ENCODE results near the gene MMP26. TPM values are rescaled to one million over a fixed set of nuclear protein-coding genes. Genes with fewer than 3 reads are reported as not detected.

Gene MMP26
- total and polyA plus RNA-seq, 10 of the 15 experiments (the other 5 are each of a cell fraction or from before 2014, with no cell fraction given): not detected

DNA sequence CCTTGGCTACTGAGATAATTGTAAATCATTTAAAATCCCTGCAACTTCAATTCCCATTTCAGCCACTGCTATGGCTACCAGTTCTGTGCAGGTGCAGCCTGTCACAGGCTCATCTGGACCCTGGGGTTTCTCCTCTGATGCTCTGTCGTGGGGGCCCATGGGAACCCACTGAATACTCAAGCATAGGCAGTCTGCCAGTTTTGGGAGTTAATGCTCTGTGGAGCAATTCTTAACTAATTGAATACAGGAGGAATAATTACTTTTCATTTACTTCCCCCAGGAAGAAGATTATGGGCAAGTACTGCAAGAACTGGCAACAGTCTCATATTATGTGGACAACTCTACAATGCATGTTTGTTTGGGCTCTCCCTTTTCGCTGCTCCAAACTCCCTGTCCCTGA lies 32.8 kb upstream of the MMP26 start:
- Histone ChIP-seq H3K4me2 (ENCODE audit: control insufficient read depth, insufficient read depth) (no peak overlapping the region), H3K27me3 (replicated peaks in 1 of 2; ENCODE audit: control insufficient read depth in 2 of 2, insufficient read depth in 2 of 2, low read length in 1 of 2) (no peaks in the 10 kb centered on the region), H3K79me2 (ENCODE audit: control insufficient read depth, insufficient read depth, low read length) (no peaks in the 10 kb centered on the region), H3K4me3 (no peak overlapping the region), H3K9me3 (replicated peaks; ENCODE audit: control insufficient read depth, insufficient read depth, low read length) (no peaks in the 10 kb centered on the region), H3K9ac (ENCODE audit: control insufficient read depth, insufficient read depth, low read length) (no peak overlapping the region), H4K20me1 (ENCODE audit: control insufficient read depth, insufficient read depth) (no peaks in the 10 kb centered on the region), H2AFZ (ENCODE audit: control insufficient read depth, low read depth, low read length) (no peak overlapping the region), H3K4me1 (ENCODE audit: control insufficient read depth, insufficient read depth, low read length) (no peaks in the 10 kb centered on the region), H3K27ac (ENCODE audit: control insufficient read depth, insufficient read depth) (no peak overlapping the region), H3K36me3 (ENCODE audit: control insufficient read depth in 2 of 2, insufficient read depth in 2 of 2, low read length in 1 of 2) (no peaks in the 10 kb centered on the region)
- 0% methylated on average over 2 of the region's 2 CpGs for WGBS (ENCODE audit: insufficient coverage, insufficient replicate concordance, low lambda C conversion rate, missing lambda C conversion rate)
- CTCF ChIA-PET: no interaction called here
- DNase-seq (ENCODE audit: low read depth, low spot score): no peak
- SMC1A ChIA-PET (ENCODE audit: uncharacterized antibody, unreplicated experiment): no interaction called here
- POLR2A ChIA-PET: no interaction called here
- RAD21 ChIA-PET (ENCODE audit: unreplicated experiment): no interaction called here
- no TSS peak for BruUV-seq (replicated peaks)
- intact Hi-C loops (cut with micrococcal nuclease; ENCODE audit: unreplicated experiment) (no loop called here), in situ Hi-C loops (cut with MboI) (no loop called here)
- no peak for FAIRE-seq
- no peak for ATAC-seq
- TF ChIP-seq USF2 (IDR thresholded peaks at IDR 0.05; ENCODE audit: borderline replicate concordance, low read depth, low read length) (no peak), FOXK2 (IDR thresholded peaks at IDR 0.05) (no peak), ZNF384 (IDR thresholded peaks at IDR 0.05; ENCODE audit: borderline replicate concordance, low read depth, low read length) (no peak), JUND (IDR thresholded peaks at IDR 0.05; ENCODE audit: low read depth, low read length) (no peak), NKRF (conservative IDR thresholded peaks at IDR 0.05) (no peak), MTA3 (IDR thresholded peaks at IDR 0.05; ENCODE audit: borderline replicate concordance, low read length) (no peak), POU2F2 (IDR thresholded peaks at IDR 0.05; ENCODE audit: borderline replicate concordance, low read depth, low read length) (no peak), RBBP5 (conservative IDR thresholded peaks at IDR 0.05) (no peak), MYB (IDR thresholded peaks at IDR 0.05; ENCODE audit: borderline replicate concordance, low read depth, low read length) (no peak), SP1 (IDR thresholded peaks at IDR 0.05; ENCODE audit: low read depth, low read length) (no peak), YBX1 (IDR thresholded peaks at IDR 0.05) (no peak), JUNB (IDR thresholded peaks at IDR 0.05) (no peak), IRF3 (IDR thresholded peaks at IDR 0.05) (no peak)
- TF ChIP-seq, protein P1, sequence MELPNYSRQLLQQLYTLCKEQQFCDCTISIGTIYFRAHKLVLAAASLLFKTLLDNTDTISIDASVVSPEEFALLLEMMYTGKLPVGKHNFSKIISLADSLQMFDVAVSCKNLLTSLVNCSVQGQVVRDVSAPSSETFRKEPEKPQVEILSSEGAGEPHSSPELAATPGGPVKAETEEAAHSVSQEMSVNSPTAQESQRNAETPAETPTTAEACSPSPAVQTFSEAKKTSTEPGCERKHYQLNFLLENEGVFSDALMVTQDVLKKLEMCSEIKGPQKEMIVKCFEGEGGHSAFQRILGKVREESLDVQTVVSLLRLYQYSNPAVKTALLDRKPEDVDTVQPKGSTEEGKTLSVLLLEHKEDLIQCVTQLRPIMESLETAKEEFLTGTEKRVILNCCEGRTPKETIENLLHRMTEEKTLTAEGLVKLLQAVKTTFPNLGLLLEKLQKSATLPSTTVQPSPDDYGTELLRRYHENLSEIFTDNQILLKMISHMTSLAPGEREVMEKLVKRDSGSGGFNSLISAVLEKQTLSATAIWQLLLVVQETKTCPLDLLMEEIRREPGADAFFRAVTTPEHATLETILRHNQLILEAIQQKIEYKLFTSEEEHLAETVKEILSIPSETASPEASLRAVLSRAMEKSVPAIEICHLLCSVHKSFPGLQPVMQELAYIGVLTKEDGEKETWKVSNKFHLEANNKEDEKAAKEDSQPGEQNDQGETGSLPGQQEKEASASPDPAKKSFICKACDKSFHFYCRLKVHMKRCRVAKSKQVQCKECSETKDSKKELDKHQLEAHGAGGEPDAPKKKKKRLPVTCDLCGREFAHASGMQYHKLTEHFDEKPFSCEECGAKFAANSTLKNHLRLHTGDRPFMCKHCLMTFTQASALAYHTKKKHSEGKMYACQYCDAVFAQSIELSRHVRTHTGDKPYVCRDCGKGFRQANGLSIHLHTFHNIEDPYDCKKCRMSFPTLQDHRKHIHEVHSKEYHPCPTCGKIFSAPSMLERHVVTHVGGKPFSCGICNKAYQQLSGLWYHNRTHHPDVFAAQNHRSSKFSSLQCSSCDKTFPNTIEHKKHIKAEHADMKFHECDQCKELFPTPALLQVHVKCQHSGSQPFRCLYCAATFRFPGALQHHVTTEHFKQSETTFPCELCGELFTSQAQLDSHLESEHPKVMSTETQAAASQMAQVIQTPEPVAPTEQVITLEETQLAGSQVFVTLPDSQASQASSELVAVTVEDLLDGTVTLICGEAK (IDR thresholded peaks at IDR 0.05; ENCODE audit: borderline replicate concordance): no peak
- TF ChIP-seq, protein P2, sequence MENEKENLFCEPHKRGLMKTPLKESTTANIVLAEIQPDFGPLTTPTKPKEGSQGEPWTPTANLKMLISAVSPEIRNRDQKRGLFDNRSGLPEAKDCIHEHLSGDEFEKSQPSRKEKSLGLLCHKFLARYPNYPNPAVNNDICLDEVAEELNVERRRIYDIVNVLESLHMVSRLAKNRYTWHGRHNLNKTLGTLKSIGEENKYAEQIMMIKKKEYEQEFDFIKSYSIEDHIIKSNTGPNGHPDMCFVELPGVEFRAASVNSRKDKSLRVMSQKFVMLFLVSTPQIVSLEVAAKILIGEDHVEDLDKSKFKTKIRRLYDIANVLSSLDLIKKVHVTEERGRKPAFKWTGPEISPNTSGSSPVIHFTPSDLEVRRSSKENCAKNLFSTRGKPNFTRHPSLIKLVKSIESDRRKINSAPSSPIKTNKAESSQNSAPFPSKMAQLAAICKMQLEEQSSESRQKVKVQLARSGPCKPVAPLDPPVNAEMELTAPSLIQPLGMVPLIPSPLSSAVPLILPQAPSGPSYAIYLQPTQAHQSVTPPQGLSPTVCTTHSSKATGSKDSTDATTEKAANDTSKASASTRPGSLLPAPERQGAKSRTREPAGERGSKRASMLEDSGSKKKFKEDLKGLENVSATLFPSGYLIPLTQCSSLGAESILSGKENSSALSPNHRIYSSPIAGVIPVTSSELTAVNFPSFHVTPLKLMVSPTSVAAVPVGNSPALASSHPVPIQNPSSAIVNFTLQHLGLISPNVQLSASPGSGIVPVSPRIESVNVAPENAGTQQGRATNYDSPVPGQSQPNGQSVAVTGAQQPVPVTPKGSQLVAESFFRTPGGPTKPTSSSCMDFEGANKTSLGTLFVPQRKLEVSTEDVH (IDR thresholded peaks at IDR 0.05; ENCODE audit: low read depth, partially characterized antibody): no peak
